Stimulated activated CD8-positive, alpha-beta memory T cell treated with anti-CD3 and anti-CD28 coated beads, Interleukin-15, amount 100 ng/mL, for 24 hours (primary cell): Measurements from ENCODE around the gene SHC2.

Experiments used
- DNase-seq: peaks from one replicate; pipeline ENCODE4 v3.0.0-alpha.2; 2020; ENCODE audit warnings: low read depth

SHC2 gene, protein sequence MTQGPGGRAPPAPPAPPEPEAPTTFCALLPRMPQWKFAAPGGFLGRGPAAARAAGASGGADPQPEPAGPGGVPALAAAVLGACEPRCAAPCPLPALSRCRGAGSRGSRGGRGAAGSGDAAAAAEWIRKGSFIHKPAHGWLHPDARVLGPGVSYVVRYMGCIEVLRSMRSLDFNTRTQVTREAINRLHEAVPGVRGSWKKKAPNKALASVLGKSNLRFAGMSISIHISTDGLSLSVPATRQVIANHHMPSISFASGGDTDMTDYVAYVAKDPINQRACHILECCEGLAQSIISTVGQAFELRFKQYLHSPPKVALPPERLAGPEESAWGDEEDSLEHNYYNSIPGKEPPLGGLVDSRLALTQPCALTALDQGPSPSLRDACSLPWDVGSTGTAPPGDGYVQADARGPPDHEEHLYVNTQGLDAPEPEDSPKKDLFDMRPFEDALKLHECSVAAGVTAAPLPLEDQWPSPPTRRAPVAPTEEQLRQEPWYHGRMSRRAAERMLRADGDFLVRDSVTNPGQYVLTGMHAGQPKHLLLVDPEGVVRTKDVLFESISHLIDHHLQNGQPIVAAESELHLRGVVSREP

GRCh38 chr19:460877-461720 lies at the start of gene SHC2:
Gene SHC2, minus strand, starts transcription at chr19:461033. Its CDS starts 37 bp downstream, at chr19:460996.
- no peak for DNase-seq

DNA sequence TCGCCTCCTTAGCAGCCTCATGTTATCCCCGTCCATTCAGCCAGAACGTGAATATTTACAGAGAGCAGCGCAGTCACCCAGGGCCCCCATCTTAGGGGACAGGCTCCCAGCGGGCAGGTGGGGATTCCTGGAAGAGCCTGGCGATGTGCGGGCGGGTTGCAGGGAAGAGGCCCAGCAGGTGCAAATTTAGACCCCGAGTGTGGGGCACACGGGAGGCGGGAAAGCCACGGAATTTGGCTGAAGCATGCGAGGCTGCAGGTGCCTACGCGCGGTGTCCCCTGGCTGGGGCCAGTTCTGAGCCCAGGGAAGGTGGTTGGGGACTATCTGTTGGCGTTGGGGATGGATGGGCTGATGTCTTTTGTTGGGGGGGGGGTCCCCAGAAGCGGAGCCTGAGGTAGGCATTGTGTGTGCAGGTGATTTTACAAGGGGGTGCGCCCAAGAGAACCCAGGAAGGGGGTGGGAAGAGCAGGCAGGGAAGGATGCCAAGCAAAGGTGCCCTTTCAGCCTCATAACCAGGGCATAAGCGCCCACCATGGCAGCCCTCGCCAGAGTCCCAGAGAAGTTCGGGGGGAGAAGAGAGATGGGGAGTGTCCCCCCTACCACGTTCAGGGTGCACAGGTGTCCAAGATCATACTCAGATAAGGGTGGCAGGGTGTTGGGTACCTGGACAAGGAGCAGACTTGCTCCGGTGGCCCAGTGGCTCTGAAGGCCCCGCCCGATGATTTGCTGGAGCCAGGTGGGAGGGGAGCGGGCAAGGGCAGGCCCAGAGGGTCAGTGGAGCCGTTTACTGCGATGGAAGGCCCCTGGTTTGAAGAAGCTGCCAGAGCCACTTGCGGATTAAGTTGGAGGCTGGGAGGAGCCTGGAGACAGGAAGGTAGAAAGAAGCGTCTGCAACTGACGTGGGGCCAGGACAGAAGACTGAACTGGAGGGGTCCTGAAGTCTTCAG lies 47.6 kb upstream of the SHC2 start:
- DNase-seq, result no peak

DNA sequence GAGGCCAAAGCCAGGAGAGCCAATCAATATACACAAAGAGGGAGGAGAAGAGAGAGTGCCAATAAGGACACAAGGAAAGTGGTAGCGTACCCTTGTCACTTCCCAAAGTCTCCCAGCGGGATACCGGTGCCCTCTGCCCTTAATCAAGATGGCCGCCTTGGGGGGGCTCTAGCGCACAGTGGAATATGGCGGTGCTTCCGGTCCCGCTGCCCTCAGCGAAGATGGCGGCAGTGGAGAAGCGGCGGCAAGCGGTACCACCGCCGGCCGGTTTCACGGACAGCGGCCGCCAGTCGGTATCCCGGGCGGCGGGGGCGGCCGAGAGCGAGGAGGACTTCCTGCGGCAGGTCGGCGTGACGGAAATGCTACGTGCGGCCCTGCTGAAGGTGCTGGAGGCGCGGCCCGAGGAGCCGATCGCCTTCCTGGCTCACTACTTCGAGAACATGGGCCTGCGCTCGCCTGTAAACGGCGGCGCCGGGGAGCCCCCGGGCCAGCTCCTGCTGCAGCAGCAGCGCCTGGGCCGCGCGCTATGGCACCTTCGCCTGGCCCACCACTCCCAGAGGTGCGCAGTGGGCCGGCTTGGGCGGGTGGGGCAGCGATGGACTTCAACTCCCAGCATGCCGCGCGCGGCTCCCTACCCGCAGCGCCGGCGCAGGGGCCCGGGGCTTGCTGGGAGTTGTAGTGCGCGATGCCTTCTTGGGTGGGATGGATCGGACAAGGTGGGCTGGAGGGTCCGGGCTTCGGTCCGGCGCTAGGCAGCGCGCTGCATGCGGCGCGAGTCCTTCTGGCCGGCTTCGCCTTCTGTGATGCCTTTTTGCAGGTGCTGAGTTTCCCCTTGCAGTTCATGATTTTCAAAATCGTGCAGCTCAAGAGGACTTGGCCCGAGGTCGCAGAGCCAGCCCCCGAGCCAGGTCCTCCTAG lies 46.7 kb upstream of the SHC2 start, which contains the start of gene TPGS1:
TSS of gene TPGS1 (plus strand) at position 212 of the 918 bp plus-strand sequence. CDS start at position 222, 10 bp downstream.
- DNase-seq, result peak; percentile 66

DNA sequence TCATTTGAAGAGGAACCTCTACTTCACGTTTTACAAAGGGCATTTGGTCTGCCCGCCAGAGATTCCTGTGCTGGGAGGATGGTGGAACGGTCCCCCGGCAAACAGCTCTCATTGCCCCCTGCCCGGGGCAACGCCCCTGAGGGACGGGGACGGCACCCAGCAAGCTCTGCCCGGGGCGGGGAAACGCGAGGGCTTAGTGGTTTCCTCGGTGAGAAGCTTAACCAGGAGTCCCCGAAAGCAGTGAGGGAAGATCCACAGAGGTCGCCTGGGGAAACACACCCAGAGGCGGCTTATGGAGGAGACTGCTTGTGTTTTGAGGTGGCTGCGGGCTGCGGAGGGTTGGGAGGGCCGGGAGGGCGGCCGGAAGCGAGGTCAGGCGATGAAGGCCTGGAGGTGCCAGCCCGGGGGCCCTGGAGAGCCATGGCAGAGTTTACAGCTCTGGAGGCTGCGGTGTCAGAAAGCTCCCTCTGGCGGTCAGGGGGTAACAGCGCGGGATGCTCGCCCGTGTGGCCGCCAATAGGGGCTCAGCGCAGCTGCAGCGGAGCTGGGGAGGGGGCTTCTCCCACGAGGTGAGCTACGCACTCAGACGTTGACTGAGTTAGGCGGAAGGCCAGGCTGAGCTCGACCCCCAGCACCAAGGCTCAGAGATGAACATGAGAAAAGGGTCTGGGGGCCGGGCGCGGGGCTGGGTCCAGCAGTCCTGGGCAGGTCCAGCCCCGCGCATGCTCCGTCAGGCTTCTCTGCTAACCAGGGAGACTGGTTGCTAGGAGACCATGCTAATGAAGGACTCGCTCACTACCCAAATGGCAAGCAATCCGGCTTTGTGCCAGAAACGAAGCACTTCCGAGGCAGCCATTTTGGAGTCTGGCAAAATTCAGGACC lies 45.8 kb upstream of the SHC2 start:
- DNase-seq, result peak; percentile 82

DNA sequence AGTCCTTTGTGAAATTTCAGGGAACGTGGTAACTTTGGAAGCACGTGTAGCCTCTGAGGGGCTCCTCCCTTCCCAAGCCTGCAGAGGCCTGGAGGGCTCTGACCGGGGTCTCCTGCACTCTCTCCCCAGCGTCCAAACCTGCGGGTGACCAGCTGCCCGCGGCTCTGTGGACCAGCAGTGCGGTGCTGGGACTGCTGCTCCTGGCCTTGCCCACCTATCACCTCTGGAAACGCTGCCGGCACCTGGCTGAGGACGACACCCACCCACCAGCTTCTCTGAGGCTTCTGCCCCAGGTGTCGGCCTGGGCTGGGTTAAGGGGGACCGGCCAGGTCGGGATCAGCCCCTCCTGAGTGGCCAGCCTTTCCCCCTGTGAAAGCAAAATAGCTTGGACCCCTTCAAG lies 43.8 kb upstream of the SHC2 start:
- DNase-seq, result no peak

DNA sequence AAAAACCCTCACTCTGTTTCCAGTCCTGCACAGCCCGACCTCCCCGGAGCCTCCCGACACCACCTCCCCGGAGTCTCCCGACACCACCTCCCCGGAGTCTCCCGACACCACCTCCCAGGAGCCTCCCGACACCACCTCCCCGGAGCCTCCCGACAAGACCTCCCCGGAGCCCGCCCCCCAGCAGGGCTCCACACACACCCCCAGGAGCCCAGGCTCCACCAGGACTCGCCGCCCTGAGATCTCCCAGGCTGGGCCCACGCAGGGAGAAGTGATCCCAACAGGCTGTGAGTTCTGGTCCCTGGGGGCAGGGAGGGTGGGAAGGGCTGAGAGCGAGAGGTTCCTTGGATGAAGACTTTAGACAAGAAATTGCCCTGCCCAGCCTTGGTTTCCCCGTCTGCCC lies 40.8 kb upstream of the SHC2 start:
- DNase-seq, result no peak

DNA sequence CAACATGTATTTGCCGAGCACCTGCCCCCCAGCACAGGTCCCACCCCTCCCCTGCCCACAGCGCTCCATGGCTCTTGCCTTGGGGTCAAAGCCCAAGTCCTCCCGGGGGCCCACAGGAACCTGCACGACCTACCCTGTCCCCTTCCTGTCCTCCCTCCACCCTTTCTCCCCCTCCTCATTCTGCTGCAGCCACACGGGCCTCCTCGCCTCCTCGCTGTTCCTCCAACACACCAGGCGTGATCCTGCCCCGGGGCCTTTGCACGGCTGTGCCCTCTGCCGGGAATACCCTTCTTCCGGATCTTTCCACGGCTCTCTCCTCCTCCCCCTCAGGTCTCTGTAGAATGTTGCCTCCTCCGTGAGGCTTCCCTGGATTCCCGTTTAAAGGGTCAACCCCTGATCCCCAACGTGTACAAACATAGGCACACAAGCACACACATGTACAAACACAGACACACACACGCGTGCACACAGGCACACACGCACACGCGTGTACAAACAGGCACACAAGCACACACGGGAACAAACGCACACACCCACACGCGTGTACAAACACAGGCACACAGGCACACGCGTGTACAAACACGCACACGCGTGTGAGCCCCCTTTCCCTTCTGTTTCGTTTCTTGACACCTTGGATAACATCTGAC lies 38.3 kb upstream of the SHC2 start:
- DNase-seq, result no peak

GRCh38 chr19:498511-498891 lies 37.7 kb upstream of the SHC2 start:
- no peak for DNase-seq

DNA sequence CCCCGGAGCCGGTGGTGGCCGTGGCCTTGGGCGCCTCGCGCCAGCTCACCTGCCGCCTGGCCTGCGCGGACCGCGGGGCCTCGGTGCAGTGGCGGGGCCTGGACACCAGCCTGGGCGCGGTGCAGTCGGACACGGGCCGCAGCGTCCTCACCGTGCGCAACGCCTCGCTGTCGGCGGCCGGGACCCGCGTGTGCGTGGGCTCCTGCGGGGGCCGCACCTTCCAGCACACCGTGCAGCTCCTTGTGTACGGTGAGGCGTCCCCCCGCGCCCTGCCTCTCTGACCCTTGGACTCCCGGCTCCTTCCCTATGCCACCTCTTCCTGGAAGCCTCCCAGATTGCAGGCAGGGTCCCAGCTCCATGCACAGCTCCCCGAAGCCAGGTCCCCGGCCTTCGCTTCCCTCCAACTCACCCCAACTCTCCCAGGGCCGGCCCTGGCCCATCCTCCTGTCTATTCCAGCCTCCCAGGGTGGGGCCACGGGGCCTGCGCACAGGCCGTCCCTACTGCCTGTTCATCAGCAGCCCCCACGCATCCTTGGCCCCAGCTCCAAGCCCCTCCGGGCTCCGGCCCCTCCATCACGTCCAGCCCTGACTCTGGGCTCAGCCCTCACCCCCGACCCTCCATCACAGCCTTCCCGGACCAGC lies 37.2 kb upstream of the SHC2 start:
- no peak for DNase-seq

DNA sequence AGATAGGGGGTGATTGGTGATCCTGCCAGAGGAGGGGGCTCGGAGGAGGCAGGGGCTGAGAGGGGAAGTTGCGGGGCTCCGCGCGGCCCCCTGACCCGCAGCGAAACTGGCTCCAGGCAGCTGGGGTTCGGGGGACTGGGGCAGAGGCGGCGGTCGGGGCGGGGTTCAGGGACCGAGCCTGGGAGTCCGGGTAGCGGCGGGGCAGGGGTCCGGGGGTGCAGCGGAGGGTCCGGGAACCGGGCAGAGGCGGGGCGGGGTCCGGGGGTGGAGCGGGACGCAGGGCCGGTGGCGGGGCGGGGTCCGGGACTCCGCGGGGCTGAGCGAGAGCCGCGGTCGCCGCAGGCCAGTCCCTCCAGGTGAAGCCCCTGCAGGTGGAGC lies 36.6 kb upstream of the SHC2 start:
- DNase-seq, result no peak

GRCh38 chr19:496986-497385 lies 36.2 kb upstream of the SHC2 start:
- no peak for DNase-seq

- DNase-seq, result no peak
Observed at GRCh38 chr19:496112-496665, 35.4 kb upstream of the SHC2 start, which contains the start of gene MADCAM1. Gene MADCAM1, plus strand, starts transcription at chr19:496486. Its CDS starts 14 bp downstream, at chr19:496500.

GRCh38 chr19:495402-496111 lies 34.7 kb upstream of the SHC2 start:
- DNase-seq, result no peak

GRCh38 chr19:495081-495401 lies 34.2 kb upstream of the SHC2 start:
- no peak for DNase-seq

DNA sequence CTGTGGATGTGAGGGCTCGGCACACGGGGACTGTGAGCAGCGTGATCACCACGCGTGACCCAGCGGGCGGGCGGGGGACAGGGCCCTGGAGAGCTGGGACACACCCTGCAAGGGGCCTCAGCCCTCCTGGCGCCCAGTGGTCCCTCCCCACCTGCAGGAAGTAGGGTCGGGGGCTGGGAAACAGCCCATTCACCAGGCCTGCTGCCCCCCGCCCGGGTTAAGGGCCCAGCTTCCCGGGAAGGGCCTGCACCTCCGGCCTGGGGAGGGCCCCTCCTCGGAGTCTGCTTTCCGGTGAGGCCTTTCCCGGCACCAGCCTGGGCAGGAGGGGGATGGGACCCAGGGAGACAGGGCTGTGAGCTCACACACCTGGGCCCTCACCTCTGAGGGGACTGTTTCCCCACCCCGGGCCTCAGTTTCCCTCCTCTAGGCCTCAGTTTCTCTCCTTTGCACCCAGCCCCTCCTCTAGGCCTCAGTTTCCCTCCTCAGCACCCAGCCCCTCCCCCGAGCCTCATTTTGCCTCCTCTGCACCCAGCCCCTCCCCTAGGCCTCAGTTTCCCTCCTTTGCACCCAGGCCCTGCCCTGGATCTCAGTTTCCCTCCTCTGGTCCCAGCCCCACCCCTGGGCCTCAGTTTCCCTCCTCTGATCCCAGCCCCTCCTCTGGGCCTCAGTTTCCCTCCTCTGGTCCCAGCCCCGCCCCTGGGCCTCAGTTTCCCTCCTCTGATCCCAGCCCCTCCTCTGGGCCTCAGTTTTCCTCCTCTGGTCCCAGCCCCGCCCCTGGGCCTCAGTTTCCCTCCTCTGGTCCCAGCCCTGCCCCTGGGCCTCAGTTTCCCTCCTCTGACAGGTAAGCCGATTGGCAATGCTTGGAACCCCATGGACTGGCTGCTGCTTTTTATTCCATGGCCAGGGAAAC lies 33.6 kb upstream of the SHC2 start:
- no peak for DNase-seq

DNA sequence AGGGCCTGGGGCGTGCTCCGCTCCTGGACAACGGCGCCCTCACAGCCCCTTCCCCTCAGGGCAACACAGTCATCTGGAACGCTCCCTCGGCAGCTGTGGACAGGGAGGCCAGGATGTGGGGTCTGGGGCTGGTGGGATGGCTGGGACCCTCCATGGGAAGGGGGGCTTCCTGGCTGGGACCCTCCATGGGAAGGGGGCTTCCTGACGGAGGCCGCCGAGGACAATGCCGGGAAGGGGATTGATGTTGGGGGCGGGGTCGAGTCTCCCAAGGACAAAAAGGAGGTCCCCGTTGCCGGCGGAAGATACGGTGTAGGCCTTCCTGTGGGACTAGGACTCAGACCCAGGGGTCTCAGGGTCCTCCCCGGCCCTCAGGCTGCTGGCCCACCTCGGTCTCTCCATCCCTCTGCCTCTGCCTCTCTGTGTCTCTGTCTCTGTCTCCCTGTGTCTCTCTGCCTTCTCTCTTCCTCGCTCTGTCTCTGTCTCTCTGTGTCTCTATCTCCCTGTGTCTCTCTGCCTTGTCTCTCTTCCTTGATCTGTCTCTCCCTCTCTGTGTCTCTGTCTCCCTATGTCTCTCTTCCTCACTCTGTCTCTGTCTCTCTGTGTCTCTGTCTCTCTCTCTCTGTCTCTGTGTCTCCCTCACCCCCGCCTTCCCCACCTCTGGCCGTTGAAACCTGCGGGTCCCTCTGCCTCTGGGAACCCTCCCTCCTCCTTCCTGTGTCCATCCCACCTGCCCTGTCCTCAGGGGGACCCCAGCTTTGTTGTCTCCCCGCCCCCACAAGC lies 32.7 kb upstream of the SHC2 start:
- no peak for DNase-seq
